HG02759 (cell line): ENCODE data around the gene DENND4C.
"Not testable (repeated sequence)": the region's sequence is repeated elsewhere in the genome, so short reads cannot be mapped to it uniquely, and the experiment has no call there.

ENCODE experiments used
- ATAC-seq: cut with Tn5 transposase; IDR thresholded peaks from one replicate; pipeline ENCODE4 v1.9.1; 2021; ENCODE audit warnings: mild to moderate bottlenecking, moderate library complexity; ENCODE audit not compliant: unreplicated experiment

DENND4C gene

GRCh38 chr9:19223724-19224123 lies 6.8 kb upstream of the DENND4C start:
- no peak for ATAC-seq

- no peak for ATAC-seq
These were observed 5.9 kb upstream of the DENND4C start for GRCh38 chr9:19224563-19224962.

GRCh38 chr9:19229595-19230354 lies 718 bp upstream of the DENND4C start:
- ATAC-seq, result peak; percentile 61

- ATAC-seq, result peak; percentile 13
These were observed 822 bp downstream of the DENND4C start for GRCh38 chr9:19231126-19231903.

- ATAC-seq, result no peak
These were observed 1.7 kb downstream of the DENND4C start for GRCh38 chr9:19231904-19232822.

GRCh38 chr9:19232823-19233194 lies 2.3 kb downstream of the DENND4C start:
- ATAC-seq, result no peak

- ATAC-seq, result no peak
These were observed 2.9 kb downstream of the DENND4C start for GRCh38 chr9:19233344-19233743.

- ATAC-seq, result no peak
These were observed 9.5 kb downstream of the DENND4C start for GRCh38 chr9:19239955-19240354.

- ATAC-seq, result no peak
These were observed 11.2 kb downstream of the DENND4C start for GRCh38 chr9:19241728-19242127.

- ATAC-seq, result no peak
These were observed 13.0 kb downstream of the DENND4C start for GRCh38 chr9:19243366-19244033.

- no peak for ATAC-seq
These were observed 16.4 kb downstream of the DENND4C start for GRCh38 chr9:19246891-19247290.

- no peak for ATAC-seq
These were observed 16.9 kb downstream of the DENND4C start for GRCh38 chr9:19247420-19247819.

GRCh38 chr9:19250346-19250745 lies 19.9 kb downstream of the DENND4C start:
- not testable (repeated sequence) for ATAC-seq

- ATAC-seq, result not testable (repeated sequence)
These were observed 20.7 kb downstream of the DENND4C start for GRCh38 chr9:19251203-19251602.

GRCh38 chr9:19251622-19252021 lies 21.1 kb downstream of the DENND4C start:
- ATAC-seq, result not testable (repeated sequence)

GRCh38 chr9:19252174-19252884 lies 21.8 kb downstream of the DENND4C start:
- no peak for ATAC-seq

- ATAC-seq, result no peak
These were observed 22.4 kb downstream of the DENND4C start for GRCh38 chr9:19252885-19253219.

GRCh38 chr9:19255112-19255511 lies 24.6 kb downstream of the DENND4C start:
- no peak for ATAC-seq

GRCh38 chr9:19255821-19256220 lies 25.3 kb downstream of the DENND4C start:
- no peak for ATAC-seq

GRCh38 chr9:19259665-19260255 lies 29.3 kb downstream of the DENND4C start:
- not testable (repeated sequence) for ATAC-seq
